Neural crest cell (in vitro differentiated cells): Measurements from ENCODE around the gene HOXD8. TPM values are rescaled to one million over a fixed set of nuclear protein-coding genes. Genes with fewer than 3 reads are reported as not detected.

Experiments
- DNase-seq: peaks from one replicate; pipeline ENCODE4 v3.0.0; 2021; ENCODE audit warnings: low read depth, mixed read lengths, low spot score
- H3K27ac Mint-ChIP-seq: one replicate; pipeline ENCODE4 v1.8.0; 2021; ENCODE audit warnings: mild to moderate bottlenecking, mixed read lengths; ENCODE audit not compliant: unreplicated experiment
- H3K27me3 Mint-ChIP-seq: 2 replicates; pipeline ENCODE4 v1.8.0; 2021; ENCODE audit warnings: low read depth, mild to moderate bottlenecking, mixed read lengths
- H3K36me3 Mint-ChIP-seq: 2 replicates; pipeline ENCODE4 v1.8.0; 2021; ENCODE audit warnings: low read depth, mild to moderate bottlenecking, mixed read lengths
- H3K4me1 Mint-ChIP-seq: 2 replicates; pipeline ENCODE4 v1.8.0; 2021; ENCODE audit warnings: mixed read lengths
- H3K4me3 Mint-ChIP-seq: one replicate; pipeline ENCODE4 v1.8.0; 2021; ENCODE audit warnings: mild to moderate bottlenecking, mixed read lengths
- H3K9me3 Mint-ChIP-seq: 2 replicates; pipeline ENCODE4 v1.8.0; 2021; ENCODE audit warnings: mixed read lengths
- total RNA-seq: library from RNA; stranded (reverse); gene quantifications from 2 replicates; pipeline ENCODE4 v1.2.1, GENCODE V29; 2021
- TF ChIP-seq, protein P1 (sequence below): fragments of 200-600 bp; sonication (generic); conservative IDR thresholded peaks from 2 replicates; pipeline ENCODE4 v1.5.0; 2021; ENCODE audit warnings: antibody characterized with exemption, mild to moderate bottlenecking

Gene HOXD8
- total RNA-seq, 1 donor from 2014 or later, result not detected

DNA sequence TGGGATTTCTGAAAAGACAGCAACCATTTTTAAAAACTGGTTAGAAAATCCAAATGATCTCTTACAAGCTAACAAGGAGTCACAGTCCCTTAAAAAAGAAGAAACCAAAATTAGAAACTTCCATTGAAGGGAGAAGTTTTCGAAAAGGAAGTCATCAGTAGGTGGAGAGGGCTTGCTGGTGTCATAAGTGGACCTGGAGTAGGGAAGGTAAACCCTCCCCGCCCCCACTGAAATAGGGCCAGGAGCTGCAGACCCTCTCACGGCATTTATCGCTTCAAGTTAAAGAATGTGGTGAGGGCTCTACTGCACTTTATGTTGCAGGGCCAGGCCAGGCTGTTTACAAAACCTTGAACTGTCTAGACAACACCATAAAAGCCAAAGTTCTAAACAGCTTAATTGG lies 19.6 kb upstream of the HOXD8 start:
- H3K36me3 Mint-ChIP-seq, result peaks cover 7% of the 10 kb centered on the region
- H3K27me3 Mint-ChIP-seq, result peaks cover 93% of the 10 kb centered on the region
- no peak for DNase-seq
- H3K27ac Mint-ChIP-seq, result no peak overlapping the region
- peaks cover 13% of the 10 kb centered on the region for H3K4me1 Mint-ChIP-seq
- TF ChIP-seq, protein P1, sequence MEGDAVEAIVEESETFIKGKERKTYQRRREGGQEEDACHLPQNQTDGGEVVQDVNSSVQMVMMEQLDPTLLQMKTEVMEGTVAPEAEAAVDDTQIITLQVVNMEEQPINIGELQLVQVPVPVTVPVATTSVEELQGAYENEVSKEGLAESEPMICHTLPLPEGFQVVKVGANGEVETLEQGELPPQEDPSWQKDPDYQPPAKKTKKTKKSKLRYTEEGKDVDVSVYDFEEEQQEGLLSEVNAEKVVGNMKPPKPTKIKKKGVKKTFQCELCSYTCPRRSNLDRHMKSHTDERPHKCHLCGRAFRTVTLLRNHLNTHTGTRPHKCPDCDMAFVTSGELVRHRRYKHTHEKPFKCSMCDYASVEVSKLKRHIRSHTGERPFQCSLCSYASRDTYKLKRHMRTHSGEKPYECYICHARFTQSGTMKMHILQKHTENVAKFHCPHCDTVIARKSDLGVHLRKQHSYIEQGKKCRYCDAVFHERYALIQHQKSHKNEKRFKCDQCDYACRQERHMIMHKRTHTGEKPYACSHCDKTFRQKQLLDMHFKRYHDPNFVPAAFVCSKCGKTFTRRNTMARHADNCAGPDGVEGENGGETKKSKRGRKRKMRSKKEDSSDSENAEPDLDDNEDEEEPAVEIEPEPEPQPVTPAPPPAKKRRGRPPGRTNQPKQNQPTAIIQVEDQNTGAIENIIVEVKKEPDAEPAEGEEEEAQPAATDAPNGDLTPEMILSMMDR, result no peak
- no peaks in the 10 kb centered on the region for H3K9me3 Mint-ChIP-seq
- no peak overlapping the region for H3K4me3 Mint-ChIP-seq

- H3K27ac Mint-ChIP-seq, result no peak overlapping the region
- H3K9me3 Mint-ChIP-seq, result no peaks in the 10 kb centered on the region
- TF ChIP-seq, protein P1, result no peak
- DNase-seq, result no peak
- peak overlapping the region; percentile 5 for H3K4me3 Mint-ChIP-seq
- peaks cover 93% of the 10 kb centered on the region for H3K27me3 Mint-ChIP-seq
- H3K4me1 Mint-ChIP-seq, result peaks cover 13% of the 10 kb centered on the region
- peaks cover 7% of the 10 kb centered on the region for H3K36me3 Mint-ChIP-seq
These were observed 18.8 kb upstream of the HOXD8 start for GRCh38 chr2:176110415-176111308.

GRCh38 chr2:176111309-176111663 lies 18.2 kb upstream of the HOXD8 start:
- DNase-seq, result peak; percentile 69
- H3K27ac Mint-ChIP-seq, result no peak overlapping the region
- TF ChIP-seq, protein P1, result peak; percentile 72
- H3K27me3 Mint-ChIP-seq, result peaks cover 93% of the 10 kb centered on the region
- peak overlapping the region; percentile 5 for H3K4me3 Mint-ChIP-seq
- peaks cover 7% of the 10 kb centered on the region for H3K4me1 Mint-ChIP-seq
- peaks cover 5% of the 10 kb centered on the region for H3K36me3 Mint-ChIP-seq
- H3K9me3 Mint-ChIP-seq, result no peaks in the 10 kb centered on the region

DNA sequence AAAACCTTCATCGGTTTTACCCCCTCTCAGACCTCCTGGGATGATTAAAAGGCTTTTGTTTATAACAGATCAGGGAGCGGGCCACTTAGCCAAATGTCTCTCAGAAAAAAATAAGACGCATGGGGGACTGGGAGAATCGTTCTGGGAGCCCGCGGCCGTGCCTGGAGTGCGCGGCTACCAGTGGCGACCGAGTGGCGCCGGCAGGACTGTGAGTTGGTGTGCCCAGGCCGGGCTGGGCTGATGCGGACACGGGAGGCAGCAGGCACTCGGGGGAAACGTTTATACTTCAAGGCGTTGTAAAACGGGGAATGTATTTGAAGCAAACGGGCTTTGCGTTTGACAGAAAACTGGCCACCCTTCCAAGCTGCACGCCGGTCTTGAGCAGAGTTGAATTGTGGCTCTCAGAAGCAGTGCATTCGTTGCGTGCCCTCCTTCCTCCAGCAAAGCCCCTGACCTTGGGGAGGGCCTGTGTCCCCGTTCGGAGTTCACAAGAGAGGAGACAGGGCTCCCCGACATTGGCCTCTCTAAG lies 17.6 kb upstream of the HOXD8 start:
- Mint-ChIP-seq H3K4me3 (no peak overlapping the region), H3K36me3 (peaks cover 5% of the 10 kb centered on the region), H3K9me3 (peaks cover 6% of the 10 kb centered on the region), H3K4me1 (peaks cover 4% of the 10 kb centered on the region), H3K27me3 (peaks cover 95% of the 10 kb centered on the region), H3K27ac (no peak overlapping the region)
- TF ChIP-seq, protein P1, result no peak
- DNase-seq, result no peak

DNA sequence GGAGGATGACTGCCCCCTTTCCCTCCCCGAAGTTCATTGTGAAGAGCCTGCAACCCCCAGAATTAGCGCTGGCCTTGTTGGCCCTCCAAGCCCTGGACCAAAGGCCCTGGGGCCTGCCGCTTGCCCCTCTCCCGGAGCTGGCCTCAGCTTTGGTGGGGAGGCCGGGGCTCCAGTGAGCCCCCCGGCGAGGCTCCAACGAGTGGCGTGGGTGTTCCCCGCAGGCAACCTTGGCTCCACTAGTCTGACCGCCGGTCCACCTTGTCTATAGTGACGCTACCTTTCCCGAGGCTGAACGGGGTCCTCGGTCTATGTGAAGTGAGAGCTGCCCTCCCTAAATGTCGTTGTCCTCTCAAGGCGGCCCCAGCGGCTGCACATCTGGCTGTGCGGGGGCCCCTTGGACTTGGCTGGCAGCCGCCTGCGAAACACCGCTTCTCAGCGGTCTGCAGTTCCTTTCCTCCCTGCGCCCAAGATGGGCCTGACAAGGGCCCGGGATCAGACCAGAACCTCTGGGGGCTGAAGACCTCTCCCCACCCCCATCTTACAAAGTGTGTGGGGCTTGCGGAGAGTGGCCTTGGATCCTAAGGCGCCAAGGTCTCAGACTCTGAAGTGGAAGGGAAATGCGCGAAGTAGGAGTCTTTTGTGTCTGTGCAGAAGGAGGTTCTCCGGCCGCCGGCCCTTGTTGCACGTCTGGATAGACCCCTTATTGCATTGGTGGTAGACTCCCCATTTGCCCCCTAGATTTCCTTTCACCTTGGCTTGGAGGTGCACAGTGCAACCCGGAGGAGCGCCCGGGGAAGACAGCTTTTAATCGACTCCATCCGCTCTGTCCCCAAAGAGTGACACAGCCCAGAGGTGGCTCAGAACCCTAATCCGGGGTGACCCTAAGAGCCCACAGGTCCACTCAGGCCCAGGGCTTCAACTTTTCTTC lies 16.9 kb upstream of the HOXD8 start:
- H3K27ac Mint-ChIP-seq, result no peak overlapping the region
- peaks cover 96% of the 10 kb centered on the region for H3K27me3 Mint-ChIP-seq
- peaks cover 7% of the 10 kb centered on the region for H3K9me3 Mint-ChIP-seq
- peaks cover 4% of the 10 kb centered on the region for H3K4me1 Mint-ChIP-seq
- TF ChIP-seq, protein P1, result no peak
- no peak overlapping the region for H3K4me3 Mint-ChIP-seq
- peaks cover 6% of the 10 kb centered on the region for H3K36me3 Mint-ChIP-seq
- no peak for DNase-seq
